IPS-15b (cell line): ENCODE measurements around the gene FGD3.

Source experiments
- H3K27me3 ChIP-seq: one replicate; pipeline ENCODE4 v1.6.1; 2013; ENCODE audit warnings: low read length; ENCODE audit not compliant: control insufficient read depth, insufficient read depth
- H3K36me3 ChIP-seq: one replicate; pipeline ENCODE4 v1.6.1; 2013; ENCODE audit warnings: low read length; ENCODE audit not compliant: control insufficient read depth, insufficient read depth
- H3K4me1 ChIP-seq: one replicate; pipeline ENCODE4 v1.6.1; 2013; ENCODE audit warnings: mild to moderate bottlenecking, low read length; ENCODE audit not compliant: control insufficient read depth, insufficient read depth
- H3K4me3 ChIP-seq: one replicate; pipeline ENCODE4 v1.5.1; 2013; ENCODE audit warnings: low read depth, low read length
- H3K9ac ChIP-seq: one replicate; pipeline ENCODE4 v1.6.1; 2013; ENCODE audit warnings: low read depth, mild to moderate bottlenecking, low read length
- H3K9me3 ChIP-seq: one replicate; pipeline ENCODE4 v1.6.1; 2013; ENCODE audit warnings: mild to moderate bottlenecking, low read length; ENCODE audit not compliant: control insufficient read depth, insufficient read depth

FGD3 gene

GRCh38 chr9:93081931-93082330 lies 134.6 kb downstream of the FGD3 start:
- Histone ChIP-seq H3K4me3 (no peak overlapping the region), H3K36me3 (no peaks in the 10 kb centered on the region), H3K9ac (no peak overlapping the region), H3K27me3 (no peaks in the 10 kb centered on the region), H3K9me3 (no peaks in the 10 kb centered on the region), H3K4me1 (no peaks in the 10 kb centered on the region)

GRCh38 chr9:93082841-93083411 lies 135.6 kb downstream of the FGD3 start:
- no peaks in the 10 kb centered on the region for H3K36me3 ChIP-seq
- H3K4me3 ChIP-seq = no peak overlapping the region
- no peaks in the 10 kb centered on the region for H3K27me3 ChIP-seq
- no peaks in the 10 kb centered on the region for H3K4me1 ChIP-seq
- no peaks in the 10 kb centered on the region for H3K9me3 ChIP-seq
- no peak overlapping the region for H3K9ac ChIP-seq

- no peaks in the 10 kb centered on the region for H3K27me3 ChIP-seq
- no peaks in the 10 kb centered on the region for H3K9me3 ChIP-seq
- no peak overlapping the region for H3K9ac ChIP-seq
- no peaks in the 10 kb centered on the region for H3K4me1 ChIP-seq
- H3K36me3 ChIP-seq = no peaks in the 10 kb centered on the region
- H3K4me3 ChIP-seq = no peak overlapping the region
Measured at GRCh38 chr9:93083592-93084470, 136.5 kb downstream of the FGD3 start.

GRCh38 chr9:93084471-93084881 lies 137.2 kb downstream of the FGD3 start:
- H3K9me3 ChIP-seq = no peaks in the 10 kb centered on the region
- no peaks in the 10 kb centered on the region for H3K27me3 ChIP-seq
- no peaks in the 10 kb centered on the region for H3K4me1 ChIP-seq
- no peaks in the 10 kb centered on the region for H3K36me3 ChIP-seq
- H3K4me3 ChIP-seq = no peak overlapping the region
- no peak overlapping the region for H3K9ac ChIP-seq

- Histone ChIP-seq H3K9ac (no peak overlapping the region), H3K9me3 (no peaks in the 10 kb centered on the region), H3K4me1 (no peaks in the 10 kb centered on the region), H3K4me3 (no peak overlapping the region), H3K36me3 (no peaks in the 10 kb centered on the region), H3K27me3 (no peaks in the 10 kb centered on the region)
Measured at GRCh38 chr9:93085676-93086075, 138.4 kb downstream of the FGD3 start.
